ENCODE results near the gene PNKP.
A peak's percentile ranks its signal among the peaks of the same experiment; 100 is the strongest.

PNKP gene

DNA sequence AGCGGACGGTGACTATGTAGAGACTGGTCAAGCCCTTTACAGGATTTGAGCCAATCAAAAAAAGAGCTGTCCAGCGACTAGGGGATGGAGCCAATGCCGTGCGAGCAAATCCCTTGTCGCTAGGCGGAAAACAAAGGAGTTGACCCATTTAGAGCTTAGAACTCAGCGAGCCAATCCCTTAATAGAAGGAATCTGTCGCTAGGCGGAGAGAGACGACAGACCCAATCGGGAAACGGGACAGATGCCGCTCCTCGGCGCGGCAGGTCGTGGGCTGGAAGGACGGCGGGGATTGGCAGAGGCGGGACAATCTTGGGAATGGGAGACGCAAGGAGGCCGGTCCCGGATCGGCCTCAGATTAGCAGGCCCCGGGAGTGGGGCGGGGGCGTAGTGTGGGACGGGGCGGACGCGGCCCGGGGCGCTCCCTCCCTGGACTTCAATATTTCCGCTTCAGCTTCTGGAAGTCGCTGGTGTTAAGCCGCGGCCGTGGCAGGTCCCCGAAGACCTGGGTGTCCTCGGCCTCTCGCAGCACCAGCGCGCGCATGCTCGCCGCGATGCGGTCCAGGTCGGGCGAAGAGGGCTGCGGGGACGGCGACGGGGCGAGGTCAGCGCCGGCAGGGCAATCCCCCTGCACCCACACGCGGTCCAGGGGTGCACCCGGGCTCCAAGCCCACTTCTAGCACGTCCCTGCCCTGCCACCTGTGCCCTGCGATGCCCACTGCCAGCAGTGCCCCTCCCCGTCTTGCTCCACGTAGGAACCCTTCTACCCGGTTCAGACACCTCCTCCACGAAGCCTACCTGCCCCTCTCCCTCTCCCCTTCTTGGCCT is 2.3 kb upstream of the PNKP start:
- Histone ChIP-seq H3K9me3 (ENCODE audit: control insufficient read depth in 1 of 2, low read length in 2 of 2) (no peaks in the 10 kb centered on the region), H3K4me1 (ENCODE audit: control insufficient read depth in 1 of 2, insufficient read depth in 2 of 2, low read length in 2 of 2) (peaks cover 33 to 45% of the 10 kb centered on the region in 2 donors), H3K36me3 (ENCODE audit: control insufficient read depth in 1 of 2, insufficient read depth in 2 of 2, low read length in 2 of 2) (peaks cover 2 to 8% of the 10 kb centered on the region in 2 donors), H3K27me3 (ENCODE audit: control insufficient read depth in 1 of 2, insufficient read depth in 2 of 2, low read length in 2 of 2) (no peaks in the 10 kb centered on the region), H3K27ac (ENCODE audit: low read depth, low read length) (peak overlapping the region; percentile 95), H3K9ac (ENCODE audit: low read depth in 1 of 2, low read length in 2 of 2) (peak overlapping the region; percentile 89 to 98), H3K4me3 (ENCODE audit: low read depth in 1 of 2, low read length in 2 of 2) (peak overlapping the region; percentile 86 to 92)

DNA sequence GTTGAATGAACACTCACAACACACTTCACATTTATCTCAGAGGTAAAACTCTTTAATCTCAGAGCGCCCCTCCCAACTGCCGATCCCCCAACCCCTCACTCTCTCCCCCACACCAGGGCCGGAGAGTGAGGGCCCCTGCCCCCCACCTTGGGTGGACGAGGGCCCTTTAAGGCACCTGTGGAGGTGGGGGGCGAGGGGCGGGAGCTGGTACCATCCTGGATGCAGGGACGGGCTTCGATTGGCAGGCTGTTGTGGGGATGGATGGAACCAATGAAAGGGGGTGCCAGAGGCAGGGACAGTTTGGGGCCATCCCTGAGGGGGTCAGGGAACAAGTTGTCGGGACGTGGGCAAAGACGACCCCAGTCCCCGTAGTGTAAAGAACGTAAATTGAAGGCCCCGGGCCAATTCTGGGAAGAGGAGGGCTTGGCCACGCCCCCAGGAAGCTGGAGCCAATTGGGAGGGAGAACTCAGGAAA is 1.7 kb upstream of the PNKP start:
- Histone ChIP-seq H3K36me3 (ENCODE audit: control insufficient read depth in 1 of 2, insufficient read depth in 2 of 2, low read length in 2 of 2) (peaks cover 8 to 9% of the 10 kb centered on the region in 2 donors), H3K4me3 (ENCODE audit: low read depth in 1 of 2, low read length in 2 of 2) (peak overlapping the region; percentile 50 to 60), H3K4me1 (ENCODE audit: control insufficient read depth in 1 of 2, insufficient read depth in 2 of 2, low read length in 2 of 2) (peaks cover 34 to 45% of the 10 kb centered on the region in 2 donors)

DNA sequence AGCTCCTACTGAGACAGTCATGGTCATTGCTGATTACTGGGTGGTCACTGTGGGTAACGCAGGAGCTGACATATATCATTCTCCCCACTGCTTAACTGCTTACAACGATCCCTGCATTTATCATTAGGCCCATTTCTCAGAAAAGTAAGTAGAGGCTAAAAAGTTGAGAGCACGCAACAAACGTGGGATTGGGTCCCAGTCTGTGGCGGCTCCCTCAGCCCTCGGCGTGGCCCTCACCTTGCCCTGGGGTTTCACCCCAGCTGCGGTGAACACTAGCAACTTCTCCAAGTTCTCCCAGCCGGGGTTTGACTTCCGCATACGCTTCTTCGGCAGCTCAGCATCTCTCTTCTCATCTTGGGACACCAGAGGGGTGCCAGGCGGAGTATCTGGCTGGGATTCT is 2.5 kb downstream of the PNKP start:
- Histone ChIP-seq H3K27ac (ENCODE audit: low read depth, low read length) (no peak overlapping the region), H3K27me3 (ENCODE audit: control insufficient read depth in 1 of 2, insufficient read depth in 2 of 2, low read length in 2 of 2) (no peaks in the 10 kb centered on the region), H3K36me3 (ENCODE audit: control insufficient read depth in 1 of 2, insufficient read depth in 2 of 2, low read length in 2 of 2) (peaks cover 19 to 33% of the 10 kb centered on the region in 2 donors), H3K4me1 (ENCODE audit: control insufficient read depth in 1 of 2, insufficient read depth in 2 of 2, low read length in 2 of 2) (peaks cover 22 to 31% of the 10 kb centered on the region in 2 donors), H3K9me3 (ENCODE audit: control insufficient read depth in 1 of 2, low read length in 2 of 2) (no peaks in the 10 kb centered on the region), H3K9ac (ENCODE audit: low read depth in 1 of 2, low read length in 2 of 2) (no peak overlapping the region), H3K4me3 (ENCODE audit: low read depth in 1 of 2, low read length in 2 of 2) (peak overlapping the region in 1 of 2 donors; percentile 17)

More for the DNA sequence above, 1.7 kb upstream of the PNKP start:
- Histone ChIP-seq H3K27ac (ENCODE audit: low read depth, low read length) (peak overlapping the region; percentile 53), H3K27me3 (ENCODE audit: control insufficient read depth in 1 of 2, insufficient read depth in 2 of 2, low read length in 2 of 2) (no peaks in the 10 kb centered on the region), H3K9ac (ENCODE audit: low read depth in 1 of 2, low read length in 2 of 2) (peak overlapping the region; percentile 23 to 57), H3K9me3 (ENCODE audit: control insufficient read depth in 1 of 2, low read length in 2 of 2) (no peaks in the 10 kb centered on the region)

DNA sequence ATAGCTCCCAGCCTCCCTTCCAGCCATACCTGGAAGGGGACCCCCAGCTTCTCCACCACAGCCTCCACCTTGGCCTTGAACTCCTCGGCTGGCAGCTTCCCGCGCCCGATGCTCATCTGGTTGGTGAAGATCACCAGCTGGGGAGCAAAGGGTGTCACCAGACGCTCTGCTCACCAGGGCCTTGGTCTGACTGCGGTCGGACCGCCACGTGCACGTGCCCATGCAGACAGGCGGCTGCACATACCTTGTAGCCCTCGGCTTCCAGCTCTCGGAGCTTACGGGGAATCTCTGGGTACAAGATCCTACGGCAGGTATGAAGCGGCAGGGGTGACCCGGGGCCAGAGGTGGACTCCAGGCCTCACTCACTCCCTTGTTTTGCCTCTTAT is 3.4 kb downstream of the PNKP start:
- Histone ChIP-seq H3K27ac (ENCODE audit: low read depth, low read length) (no peak overlapping the region), H3K27me3 (ENCODE audit: control insufficient read depth in 1 of 2, insufficient read depth in 2 of 2, low read length in 2 of 2) (no peaks in the 10 kb centered on the region), H3K4me1 (ENCODE audit: control insufficient read depth in 1 of 2, insufficient read depth in 2 of 2, low read length in 2 of 2) (peaks cover 22 to 27% of the 10 kb centered on the region in 2 donors), H3K9ac (ENCODE audit: low read depth in 1 of 2, low read length in 2 of 2) (no peak overlapping the region), H3K4me3 (ENCODE audit: low read depth in 1 of 2, low read length in 2 of 2) (no peak overlapping the region), H3K9me3 (ENCODE audit: control insufficient read depth in 1 of 2, low read length in 2 of 2) (no peaks in the 10 kb centered on the region), H3K36me3 (ENCODE audit: control insufficient read depth in 1 of 2, insufficient read depth in 2 of 2, low read length in 2 of 2) (peaks cover 24 to 38% of the 10 kb centered on the region in 2 donors)

DNA sequence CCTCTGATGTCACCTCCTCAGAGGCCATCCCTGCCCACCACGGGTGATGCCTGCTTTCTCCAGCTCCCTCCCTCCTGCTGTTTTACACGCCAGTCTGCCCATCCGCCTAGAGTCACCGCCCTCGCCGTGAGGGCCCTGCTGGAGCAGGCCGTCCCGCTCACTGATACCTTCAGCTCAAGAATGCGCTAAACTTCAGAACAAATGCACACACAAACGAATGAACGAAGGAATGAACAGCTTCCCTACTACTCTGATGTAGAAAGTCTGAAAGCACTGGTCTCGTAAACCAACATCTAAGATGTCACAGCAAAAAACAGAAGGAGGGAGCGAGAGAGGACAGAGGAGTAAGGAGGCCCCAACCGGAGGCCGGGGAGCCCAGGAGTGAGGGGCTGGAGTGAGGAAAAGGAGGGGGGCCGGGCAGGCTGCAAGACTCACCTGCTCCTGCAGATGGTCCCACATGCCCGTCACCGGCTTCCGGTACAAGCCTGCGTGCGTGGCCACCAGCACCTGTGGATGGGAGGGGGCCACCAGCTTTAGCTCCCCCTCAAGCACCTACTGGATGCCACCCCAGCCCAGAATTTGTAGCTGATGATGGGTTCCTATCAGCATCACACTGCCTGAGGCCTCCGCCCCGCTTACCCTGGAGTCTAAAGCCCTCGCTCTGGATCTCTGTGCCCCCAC is 4.0 kb downstream of the PNKP start:
- Histone ChIP-seq H3K36me3 (ENCODE audit: control insufficient read depth in 1 of 2, insufficient read depth in 2 of 2, low read length in 2 of 2) (peaks cover 24 to 43% of the 10 kb centered on the region in 2 donors), H3K4me1 (ENCODE audit: control insufficient read depth in 1 of 2, insufficient read depth in 2 of 2, low read length in 2 of 2) (peaks cover 22% of the 10 kb centered on the region in 2 donors), H3K27me3 (ENCODE audit: control insufficient read depth in 1 of 2, insufficient read depth in 2 of 2, low read length in 2 of 2) (no peaks in the 10 kb centered on the region), H3K27ac (ENCODE audit: low read depth, low read length) (no peak overlapping the region), H3K9ac (ENCODE audit: low read depth in 1 of 2, low read length in 2 of 2) (no peak overlapping the region), H3K9me3 (ENCODE audit: control insufficient read depth in 1 of 2, low read length in 2 of 2) (no peaks in the 10 kb centered on the region), H3K4me3 (ENCODE audit: low read depth in 1 of 2, low read length in 2 of 2) (no peak overlapping the region)

DNA sequence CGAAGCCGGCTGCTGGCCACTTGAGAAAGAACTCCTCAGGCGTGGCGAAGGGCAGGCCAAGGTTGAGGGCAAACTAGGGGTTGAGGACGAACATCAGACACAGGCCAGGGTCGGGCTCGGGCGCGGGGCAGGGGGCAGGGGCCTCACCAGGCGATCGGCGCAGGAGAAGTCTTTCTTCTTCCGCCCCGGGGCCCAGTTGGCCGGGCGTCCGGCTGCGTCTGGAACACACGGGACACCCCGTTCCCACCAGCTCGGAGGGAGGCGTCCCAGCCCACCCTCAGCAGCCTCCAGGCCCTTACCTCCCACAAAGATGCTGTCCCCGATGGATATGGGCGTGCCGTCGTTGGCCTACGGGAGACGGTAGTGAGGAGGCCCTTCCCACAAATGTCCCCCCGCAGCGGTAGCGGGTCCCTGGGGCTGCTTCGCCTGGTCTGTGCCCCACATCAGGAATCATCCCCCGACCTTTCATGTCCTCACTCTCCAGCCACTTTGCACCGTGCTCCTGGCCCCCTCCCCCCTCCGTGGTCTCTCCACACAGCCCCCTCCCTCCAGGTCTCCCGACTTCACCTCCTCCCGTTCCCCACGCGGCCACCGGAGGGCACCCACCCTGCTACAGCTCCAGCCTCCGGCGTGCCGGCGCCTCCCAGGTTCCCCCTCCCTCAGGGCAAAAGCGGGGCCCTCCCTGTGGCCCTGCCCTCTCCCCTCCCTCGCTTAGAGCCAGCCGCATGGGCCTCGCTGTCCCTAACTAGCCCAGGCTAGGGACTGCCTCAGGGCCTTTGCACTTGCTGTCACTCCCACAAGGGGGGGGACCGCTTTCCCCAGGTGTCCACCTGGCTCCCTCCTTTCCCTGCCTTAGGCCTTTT is 4.8 kb downstream of the PNKP start:
- peaks cover 18 to 22% of the 10 kb centered on the region in 2 donors for H3K4me1 ChIP-seq (ENCODE audit: control insufficient read depth in 1 of 2, insufficient read depth in 2 of 2, low read length in 2 of 2)
- H3K4me3 ChIP-seq (ENCODE audit: low read depth in 1 of 2, low read length in 2 of 2), result no peak overlapping the region
- H3K36me3 ChIP-seq (ENCODE audit: control insufficient read depth in 1 of 2, insufficient read depth in 2 of 2, low read length in 2 of 2), result peaks cover 24 to 51% of the 10 kb centered on the region in 2 donors

DNA sequence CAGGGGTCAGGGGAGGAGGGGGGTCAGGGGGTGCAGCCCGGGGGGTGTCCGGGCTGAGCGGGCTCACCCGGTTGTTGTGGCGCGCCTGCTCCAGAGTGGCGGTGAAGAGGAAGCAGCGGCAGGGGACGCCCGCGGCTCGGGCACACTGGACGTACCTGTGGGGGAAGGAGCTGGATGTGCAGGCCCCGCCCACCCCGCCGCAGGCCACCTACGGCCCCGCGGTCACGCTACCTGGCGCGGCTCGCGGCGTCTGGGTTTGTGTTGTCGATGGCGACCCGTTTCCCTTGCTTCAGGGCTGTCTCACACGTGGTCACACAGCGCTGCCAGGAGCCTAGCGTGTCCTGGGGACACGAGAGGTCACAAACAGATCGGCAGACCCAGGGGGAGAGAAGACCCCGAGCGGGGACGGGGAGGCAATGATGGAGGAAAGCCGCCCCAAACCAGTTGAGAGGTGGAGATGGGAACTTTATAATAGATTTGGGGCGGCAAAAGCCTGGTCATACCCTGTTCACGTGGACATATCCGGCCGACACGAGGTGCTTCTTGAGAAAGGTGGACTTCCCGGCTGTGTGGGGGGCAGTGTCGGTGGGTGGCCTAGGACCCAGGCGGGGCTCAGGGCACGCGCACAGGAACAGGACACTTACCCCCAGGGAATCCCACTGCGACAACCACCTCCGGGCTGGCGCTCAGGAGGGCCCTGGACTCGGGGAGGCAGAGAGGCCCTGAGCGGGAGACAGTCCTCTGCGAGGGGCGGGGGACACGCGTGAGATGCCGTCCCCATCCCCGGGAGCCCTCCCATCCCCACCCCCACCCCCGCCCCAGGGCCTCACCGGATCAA is 5.6 kb downstream of the PNKP start:
- no peaks in the 10 kb centered on the region for H3K9me3 ChIP-seq (ENCODE audit: control insufficient read depth in 1 of 2, low read length in 2 of 2)
- H3K9ac ChIP-seq (ENCODE audit: low read depth in 1 of 2, low read length in 2 of 2), result no peak overlapping the region
- no peaks in the 10 kb centered on the region for H3K27me3 ChIP-seq (ENCODE audit: control insufficient read depth in 1 of 2, insufficient read depth in 2 of 2, low read length in 2 of 2)
- no peak overlapping the region for H3K4me3 ChIP-seq (ENCODE audit: low read depth in 1 of 2, low read length in 2 of 2)
- H3K4me1 ChIP-seq (ENCODE audit: control insufficient read depth in 1 of 2, insufficient read depth in 2 of 2, low read length in 2 of 2), result peaks cover 18 to 22% of the 10 kb centered on the region in 2 donors
- peaks cover 24 to 59% of the 10 kb centered on the region in 2 donors for H3K36me3 ChIP-seq (ENCODE audit: control insufficient read depth in 1 of 2, insufficient read depth in 2 of 2, low read length in 2 of 2)
- H3K27ac ChIP-seq (ENCODE audit: low read depth, low read length), result no peak overlapping the region

More for the DNA sequence above, 4.8 kb downstream of the PNKP start:
- no peak overlapping the region for H3K9ac ChIP-seq (ENCODE audit: low read depth in 1 of 2, low read length in 2 of 2)
- H3K27ac ChIP-seq (ENCODE audit: low read depth, low read length), result no peak overlapping the region
- H3K27me3 ChIP-seq (ENCODE audit: control insufficient read depth in 1 of 2, insufficient read depth in 2 of 2, low read length in 2 of 2), result no peaks in the 10 kb centered on the region
- H3K9me3 ChIP-seq (ENCODE audit: control insufficient read depth in 1 of 2, low read length in 2 of 2), result no peaks in the 10 kb centered on the region

DNA sequence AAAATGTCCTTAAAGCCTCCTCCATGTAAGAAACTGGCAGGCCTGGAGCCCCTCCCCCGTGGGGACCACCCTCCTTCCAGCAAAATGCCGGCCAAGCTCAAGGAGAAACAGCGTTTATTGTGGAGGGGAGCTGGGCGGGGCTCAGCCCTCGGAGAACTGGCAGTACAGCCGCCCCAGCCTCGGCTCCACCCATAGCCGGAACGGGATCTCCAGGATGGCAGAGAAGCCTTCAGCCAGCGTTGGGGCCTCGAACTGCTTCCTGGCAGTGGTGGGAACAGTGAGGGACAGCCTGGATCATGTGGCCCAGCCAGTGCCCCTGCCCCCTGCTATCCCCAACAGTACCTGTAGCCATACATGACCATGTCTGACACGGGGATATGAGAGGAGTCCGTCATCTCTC is 6.3 kb downstream of the PNKP start:
- no peak overlapping the region for H3K4me3 ChIP-seq (ENCODE audit: low read depth in 1 of 2, low read length in 2 of 2)
- peaks cover 24 to 63% of the 10 kb centered on the region in 2 donors for H3K36me3 ChIP-seq (ENCODE audit: control insufficient read depth in 1 of 2, insufficient read depth in 2 of 2, low read length in 2 of 2)

More for the DNA sequence above, 6.3 kb downstream of the PNKP start:
- no peak overlapping the region for H3K27ac ChIP-seq (ENCODE audit: low read depth, low read length)
- H3K27me3 ChIP-seq (ENCODE audit: control insufficient read depth in 1 of 2, insufficient read depth in 2 of 2, low read length in 2 of 2), result no peaks in the 10 kb centered on the region
- H3K9me3 ChIP-seq (ENCODE audit: control insufficient read depth in 1 of 2, low read length in 2 of 2), result no peaks in the 10 kb centered on the region
- no peak overlapping the region for H3K9ac ChIP-seq (ENCODE audit: low read depth in 1 of 2, low read length in 2 of 2)
- peaks cover 11 to 15% of the 10 kb centered on the region in 2 donors for H3K4me1 ChIP-seq (ENCODE audit: control insufficient read depth in 1 of 2, insufficient read depth in 2 of 2, low read length in 2 of 2)

All from duodenal mucosa (tissue), 2 donors.